Mammary epithelial cell (primary cell): Measurements from ENCODE around the gene CD300LF.

Source experiments
- EZH2 ChIP-seq: IDR thresholded peaks from 2 replicates; pipeline ENCODE4 v1.6.1; 2012; ENCODE audit warnings: low read length, inconsistent platforms, borderline replicate concordance
- TF ChIP-seq, protein P1 (sequence below), 2 donors: IDR thresholded peaks in 1 of 2; conservative IDR thresholded peaks in 1 of 2; 2 replicates each; pipeline ENCODE4 v1.5.1; 2011 to 2012; ENCODE audit warnings: inconsistent platforms in 2 of 2, low read length in 2 of 2, mild to moderate bottlenecking in 2 of 2, control low read depth in 1 of 2, low read depth in 1 of 2; ENCODE audit not compliant: insufficient read depth in 1 of 2; ENCODE audit errors: extremely low read depth in 1 of 2

DNA sequence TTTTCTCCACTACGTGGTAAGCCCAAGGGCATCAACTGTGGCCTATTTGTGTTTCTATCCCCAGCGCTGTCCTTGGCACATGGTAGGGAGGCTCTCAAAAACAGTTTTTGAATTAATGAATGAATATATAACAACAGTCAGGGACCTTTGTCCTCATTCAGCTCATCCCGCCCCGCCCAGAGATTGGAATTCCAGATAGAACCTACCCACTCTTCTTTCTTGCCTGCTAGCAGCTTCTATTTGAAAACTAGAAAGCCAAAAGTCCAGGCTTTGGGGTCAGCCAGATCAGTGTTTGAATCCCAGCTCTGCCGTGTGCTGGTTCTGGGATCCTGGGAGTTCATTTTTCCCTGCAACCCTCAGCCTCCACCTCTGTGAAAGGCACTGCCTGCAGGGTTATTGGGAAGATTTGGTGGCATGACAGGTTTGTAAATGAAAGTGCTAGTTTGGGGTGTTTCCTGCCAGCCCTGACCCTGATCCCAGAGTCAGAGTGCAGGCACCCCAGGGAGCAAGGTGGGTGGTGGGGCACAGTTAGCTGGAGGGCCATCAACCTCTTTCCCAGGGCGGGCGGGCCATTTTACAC is 40.2 kb upstream of the CD300LF start:
- TF ChIP-seq EZH2, result no peak
- TF ChIP-seq, protein P1, sequence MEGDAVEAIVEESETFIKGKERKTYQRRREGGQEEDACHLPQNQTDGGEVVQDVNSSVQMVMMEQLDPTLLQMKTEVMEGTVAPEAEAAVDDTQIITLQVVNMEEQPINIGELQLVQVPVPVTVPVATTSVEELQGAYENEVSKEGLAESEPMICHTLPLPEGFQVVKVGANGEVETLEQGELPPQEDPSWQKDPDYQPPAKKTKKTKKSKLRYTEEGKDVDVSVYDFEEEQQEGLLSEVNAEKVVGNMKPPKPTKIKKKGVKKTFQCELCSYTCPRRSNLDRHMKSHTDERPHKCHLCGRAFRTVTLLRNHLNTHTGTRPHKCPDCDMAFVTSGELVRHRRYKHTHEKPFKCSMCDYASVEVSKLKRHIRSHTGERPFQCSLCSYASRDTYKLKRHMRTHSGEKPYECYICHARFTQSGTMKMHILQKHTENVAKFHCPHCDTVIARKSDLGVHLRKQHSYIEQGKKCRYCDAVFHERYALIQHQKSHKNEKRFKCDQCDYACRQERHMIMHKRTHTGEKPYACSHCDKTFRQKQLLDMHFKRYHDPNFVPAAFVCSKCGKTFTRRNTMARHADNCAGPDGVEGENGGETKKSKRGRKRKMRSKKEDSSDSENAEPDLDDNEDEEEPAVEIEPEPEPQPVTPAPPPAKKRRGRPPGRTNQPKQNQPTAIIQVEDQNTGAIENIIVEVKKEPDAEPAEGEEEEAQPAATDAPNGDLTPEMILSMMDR (conservative IDR thresholded peaks at IDR 0.05 in 1 of 2, IDR thresholded peaks at IDR 0.05 in 1 of 2; ENCODE audit: extremely low read depth in 1 of 2, insufficient read depth in 1 of 2, low read depth in 1 of 2, low read length in 2 of 2), result no peak
